Measurements from ENCODE around the gene SNF8.

DNA sequence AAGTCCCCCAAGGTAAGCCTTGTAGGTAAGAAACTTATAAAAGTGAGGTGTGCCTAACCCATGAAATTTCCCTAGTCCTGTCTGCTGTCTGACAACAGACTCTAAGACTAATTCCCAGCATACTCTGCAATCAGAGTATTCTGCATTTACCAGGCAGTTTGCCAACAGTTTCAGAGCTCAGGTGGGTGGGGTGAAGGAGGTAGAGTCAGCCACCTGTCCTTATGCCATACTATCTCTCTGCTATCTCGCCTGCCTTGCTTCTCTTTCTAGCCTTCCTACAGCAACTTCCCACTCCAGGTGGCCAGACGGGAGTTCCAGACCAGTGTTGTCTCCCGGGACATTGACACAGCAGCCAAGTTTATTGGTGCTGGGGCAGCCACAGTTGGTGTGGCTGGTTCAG, 49.8 kb downstream of the SNF8 start:
- TF ChIP-seq, protein P1, sequence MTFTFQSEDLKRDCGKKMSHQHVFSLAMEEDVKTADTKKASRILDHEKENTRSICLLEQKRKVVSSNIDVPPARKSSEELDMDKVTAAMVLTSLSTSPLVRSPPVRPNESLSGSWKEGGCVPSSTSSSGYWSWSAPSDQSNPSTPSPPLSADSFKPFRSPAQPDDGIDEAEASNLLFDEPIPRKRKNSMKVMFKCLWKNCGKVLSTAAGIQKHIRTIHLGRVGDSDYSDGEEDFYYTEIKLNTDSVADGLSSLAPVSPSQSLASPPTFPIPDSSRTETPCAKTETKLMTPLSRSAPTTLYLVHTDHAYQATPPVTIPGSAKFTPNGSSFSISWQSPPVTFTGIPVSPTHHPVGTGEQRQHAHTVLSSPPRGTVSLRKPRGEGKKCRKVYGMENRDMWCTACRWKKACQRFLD (tag by site-specific recombination; IDR thresholded peaks at IDR 0.05), result no peak
- TF ChIP-seq, protein P2, sequence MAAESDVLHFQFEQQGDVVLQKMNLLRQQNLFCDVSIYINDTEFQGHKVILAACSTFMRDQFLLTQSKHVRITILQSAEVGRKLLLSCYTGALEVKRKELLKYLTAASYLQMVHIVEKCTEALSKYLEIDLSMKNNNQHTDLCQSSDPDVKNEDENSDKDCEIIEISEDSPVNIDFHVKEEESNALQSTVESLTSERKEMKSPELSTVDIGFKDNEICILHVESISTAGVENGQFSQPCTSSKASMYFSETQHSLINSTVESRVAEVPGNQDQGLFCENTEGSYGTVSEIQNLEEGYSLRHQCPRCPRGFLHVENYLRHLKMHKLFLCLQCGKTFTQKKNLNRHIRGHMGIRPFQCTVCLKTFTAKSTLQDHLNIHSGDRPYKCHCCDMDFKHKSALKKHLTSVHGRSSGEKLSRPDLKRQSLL (tag by site-specific recombination; IDR thresholded peaks at IDR 0.05), result no peak
- no peak for TF ChIP-seq ZEB2 (tag by site-specific recombination; IDR thresholded peaks at IDR 0.05)
- TF ChIP-seq, protein P3, sequence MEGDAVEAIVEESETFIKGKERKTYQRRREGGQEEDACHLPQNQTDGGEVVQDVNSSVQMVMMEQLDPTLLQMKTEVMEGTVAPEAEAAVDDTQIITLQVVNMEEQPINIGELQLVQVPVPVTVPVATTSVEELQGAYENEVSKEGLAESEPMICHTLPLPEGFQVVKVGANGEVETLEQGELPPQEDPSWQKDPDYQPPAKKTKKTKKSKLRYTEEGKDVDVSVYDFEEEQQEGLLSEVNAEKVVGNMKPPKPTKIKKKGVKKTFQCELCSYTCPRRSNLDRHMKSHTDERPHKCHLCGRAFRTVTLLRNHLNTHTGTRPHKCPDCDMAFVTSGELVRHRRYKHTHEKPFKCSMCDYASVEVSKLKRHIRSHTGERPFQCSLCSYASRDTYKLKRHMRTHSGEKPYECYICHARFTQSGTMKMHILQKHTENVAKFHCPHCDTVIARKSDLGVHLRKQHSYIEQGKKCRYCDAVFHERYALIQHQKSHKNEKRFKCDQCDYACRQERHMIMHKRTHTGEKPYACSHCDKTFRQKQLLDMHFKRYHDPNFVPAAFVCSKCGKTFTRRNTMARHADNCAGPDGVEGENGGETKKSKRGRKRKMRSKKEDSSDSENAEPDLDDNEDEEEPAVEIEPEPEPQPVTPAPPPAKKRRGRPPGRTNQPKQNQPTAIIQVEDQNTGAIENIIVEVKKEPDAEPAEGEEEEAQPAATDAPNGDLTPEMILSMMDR (tag by site-specific recombination; IDR thresholded peaks at IDR 0.05), result no peak

All from HEK293 (cell line).